DMS53 (cell line): ENCODE measurements around the gene MBLAC1.

Experiments
- DNase-seq: peaks from one replicate; lab custom pipeline; 2025; lab: John Stamatoyannopoulos, UW

MBLAC1 gene

DNA sequence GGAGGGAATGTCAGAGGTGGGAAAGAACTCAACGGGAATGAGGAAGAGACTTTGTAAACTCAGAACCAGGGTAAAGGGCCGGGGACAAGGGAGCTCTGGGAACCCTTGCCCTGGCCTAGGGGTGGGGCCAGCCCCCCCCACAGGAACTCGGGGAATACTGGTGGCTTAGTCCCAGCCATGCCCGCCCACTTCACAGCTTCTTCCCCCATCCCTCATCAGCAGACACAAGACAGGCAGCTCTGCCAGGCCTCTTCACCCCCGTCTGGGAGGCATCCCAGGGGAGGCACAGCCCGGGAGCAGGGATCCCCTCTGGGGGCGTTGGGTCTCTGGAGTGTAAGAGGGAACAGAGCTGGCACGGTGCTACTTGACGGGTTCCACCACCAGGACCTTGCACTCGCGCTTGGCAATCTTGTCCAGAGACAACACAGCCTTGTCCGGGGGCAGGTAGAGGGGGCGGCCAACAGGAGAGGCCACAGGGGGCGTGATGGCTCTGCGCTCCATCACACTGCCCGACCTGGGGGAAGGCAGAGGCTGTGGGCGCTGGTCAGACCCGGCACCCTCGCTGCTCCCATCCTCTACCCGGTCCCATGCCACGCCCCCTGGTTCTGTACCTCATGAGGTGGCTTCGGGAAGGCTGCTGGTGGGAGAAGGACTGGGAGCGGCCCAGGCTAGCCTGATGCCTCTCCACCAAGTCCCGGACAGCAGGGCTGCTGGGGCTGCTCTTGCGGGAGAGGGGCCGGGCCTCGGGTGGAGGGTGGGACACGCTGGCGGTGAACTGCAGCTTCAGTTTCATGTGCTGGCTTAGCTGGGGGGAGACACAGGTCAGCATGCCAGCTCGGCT lies 28.1 kb downstream of the MBLAC1 start:
- no peak for DNase-seq

DNA sequence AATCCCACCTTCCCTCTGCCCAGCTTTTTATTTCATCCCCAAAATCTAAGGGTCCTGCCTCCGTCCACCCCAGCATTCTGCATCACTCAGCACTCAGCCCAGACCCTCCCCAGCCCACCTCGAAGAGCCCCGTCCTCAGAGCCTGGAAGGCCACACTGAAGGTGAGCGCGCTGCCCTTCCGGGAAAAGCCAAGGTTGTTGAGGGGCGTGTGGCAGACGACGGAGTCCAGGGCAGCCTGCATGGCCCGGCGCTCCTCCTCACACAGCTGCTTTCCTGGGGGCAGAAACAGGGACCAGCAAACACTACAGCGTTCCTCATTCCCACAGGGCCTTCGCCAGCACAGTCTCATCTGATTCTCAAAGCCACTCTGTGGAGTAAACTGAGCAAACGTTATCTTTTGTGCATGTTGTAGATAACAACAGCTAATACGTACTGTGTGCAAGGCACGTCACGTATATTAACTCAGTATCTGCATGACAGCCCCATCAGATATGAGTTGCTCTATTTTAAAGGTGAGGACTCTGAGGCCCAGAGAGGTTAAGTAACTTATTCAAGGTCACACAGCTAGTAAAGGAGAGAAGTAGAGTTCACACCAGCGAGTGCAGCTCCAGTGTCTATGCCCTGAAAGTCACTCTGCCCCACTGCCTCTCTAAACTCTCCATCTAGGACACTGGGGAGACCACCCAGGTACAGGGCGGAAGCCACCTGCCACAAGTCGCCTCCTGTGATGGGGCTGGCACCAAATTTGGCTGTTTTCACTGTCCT lies 29.0 kb downstream of the MBLAC1 start:
- no peak for DNase-seq

DNA sequence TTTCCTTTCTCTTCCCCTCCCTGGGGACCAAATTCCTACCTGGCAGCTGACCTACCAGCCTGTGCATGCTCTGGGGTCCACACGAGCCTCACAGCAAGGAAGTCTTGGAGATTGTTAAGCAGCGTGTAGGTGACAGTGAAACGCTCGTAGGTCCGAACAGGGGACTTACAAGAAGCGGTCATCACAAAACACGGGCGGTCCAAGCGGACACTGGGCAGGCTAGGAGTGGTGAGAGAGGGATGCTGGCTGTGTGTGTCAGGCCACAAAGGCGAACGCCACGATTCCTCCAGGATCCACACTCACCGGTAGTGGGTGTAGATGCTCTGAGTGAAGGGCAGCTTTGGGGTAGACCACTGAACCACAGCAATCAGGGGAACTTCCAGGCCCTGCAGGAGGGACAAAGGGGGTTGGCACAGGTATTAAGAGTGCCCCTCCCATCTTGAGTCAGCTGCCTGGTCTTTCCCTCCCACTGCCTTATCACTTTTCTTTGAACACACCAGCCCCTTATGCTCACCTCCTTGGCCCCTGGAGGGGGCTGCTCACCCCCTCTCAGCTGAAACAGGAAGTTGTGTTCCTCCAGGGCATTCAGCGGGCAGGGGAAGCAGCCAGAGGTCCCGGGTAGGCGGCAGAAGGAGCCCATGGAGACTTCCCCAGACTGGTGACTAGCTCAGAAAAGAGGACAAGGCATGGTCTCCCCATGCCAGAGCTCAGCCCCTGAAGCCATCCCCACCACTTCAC lies 29.7 kb downstream of the MBLAC1 start:
- no peak for DNase-seq

DNA sequence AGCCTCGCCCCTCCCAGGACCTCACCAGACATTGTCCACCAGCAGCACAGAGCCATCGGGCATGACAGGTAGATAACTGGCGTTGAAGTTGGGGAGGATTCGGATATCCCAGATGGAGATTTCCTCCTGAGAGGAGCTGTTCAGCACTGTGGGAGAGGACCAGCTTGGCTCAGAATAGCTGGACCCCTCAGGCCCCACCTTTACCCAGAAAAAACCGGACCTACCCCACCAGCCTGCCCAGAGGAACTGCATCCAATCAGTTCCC lies 30.2 kb downstream of the MBLAC1 start:
- DNase-seq, result no peak

DNA sequence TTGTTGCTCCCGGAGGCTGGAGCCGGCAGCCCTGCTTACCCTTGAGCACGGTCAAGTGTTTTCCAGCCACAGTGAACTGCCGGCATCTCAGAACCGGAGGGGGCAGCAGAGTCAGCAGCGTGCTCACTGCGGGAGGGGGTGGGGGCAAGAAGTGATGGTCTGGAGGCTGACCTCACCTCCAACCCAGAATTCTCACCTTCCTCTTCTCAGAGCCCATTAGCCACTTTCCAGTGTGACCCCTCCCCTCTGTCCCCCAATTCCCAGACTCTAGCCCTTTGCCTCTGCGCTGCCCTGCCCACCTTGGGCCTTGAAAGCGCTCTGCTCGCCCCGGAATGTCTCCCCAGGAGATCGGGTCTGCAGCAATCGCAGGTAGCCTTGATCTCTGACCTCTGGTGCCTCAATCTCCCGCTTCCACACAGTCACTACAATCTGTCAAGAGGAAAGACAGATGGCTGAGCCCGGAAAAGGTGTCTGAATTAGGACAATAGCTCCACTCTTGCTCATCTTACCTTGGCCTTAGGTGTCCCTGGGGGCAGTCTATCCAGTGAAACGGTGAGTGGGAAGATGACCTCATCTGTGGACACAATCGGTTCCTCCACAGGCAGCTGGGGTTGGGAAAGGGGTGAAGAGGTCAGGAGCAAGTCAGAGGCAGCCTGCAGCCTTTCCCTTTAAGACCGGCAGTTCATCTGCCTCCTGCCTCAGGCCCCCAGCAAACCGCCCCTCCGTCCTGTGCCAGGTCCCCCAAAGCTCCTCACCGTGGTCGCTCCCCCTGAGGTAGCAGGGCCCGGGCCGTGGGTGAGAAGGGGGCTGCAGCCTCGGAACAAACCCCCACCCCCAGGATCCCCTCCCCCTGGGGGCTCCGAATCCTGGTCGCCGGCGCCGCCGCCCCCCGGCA lies 30.8 kb downstream of the MBLAC1 start:
- DNase-seq, result peak; percentile 96

DNA sequence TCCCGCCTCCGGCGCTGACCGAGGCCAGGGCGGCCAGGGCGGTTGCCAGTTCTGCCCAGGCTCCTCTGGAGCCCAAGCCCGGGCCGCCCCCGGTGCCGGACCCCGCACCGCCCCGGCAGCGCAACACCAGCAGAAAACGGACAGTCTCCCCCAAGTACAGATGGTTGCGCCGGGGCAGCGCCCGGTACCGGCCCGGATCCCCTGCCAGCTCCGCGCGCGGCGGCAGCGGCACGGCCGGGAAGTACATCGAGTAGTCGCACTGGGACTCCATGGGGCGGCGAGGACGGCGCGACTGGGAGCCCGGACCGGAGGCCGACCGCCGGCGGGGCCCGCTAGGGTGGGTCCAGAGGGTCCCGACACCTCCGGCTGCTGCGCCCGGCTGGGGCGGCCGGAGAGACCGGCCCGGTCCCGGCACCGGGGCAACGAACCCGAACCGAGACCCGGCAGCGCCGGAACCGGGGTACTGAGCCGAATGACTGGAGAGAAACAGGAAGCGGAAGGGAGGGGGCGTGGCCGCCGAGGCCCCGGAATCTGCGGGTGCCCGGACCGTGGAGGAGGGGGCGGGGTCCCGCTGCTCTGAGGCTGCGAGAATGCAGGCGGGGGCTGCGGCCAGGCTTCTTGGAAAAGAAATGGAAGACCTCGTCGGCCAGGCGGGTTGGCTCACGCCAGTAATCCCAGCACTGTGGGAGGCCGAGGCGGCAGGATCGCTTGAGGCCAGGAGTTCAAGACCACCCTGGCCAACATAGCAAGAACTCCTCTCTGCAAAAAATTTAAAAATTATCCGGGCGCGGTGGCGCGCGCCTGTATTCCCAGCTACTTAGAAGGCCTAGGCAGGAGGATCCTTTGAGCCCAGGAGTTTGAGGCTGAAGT lies 31.7 kb downstream of the MBLAC1 start, which contains the start of gene TRAPPC14:
Gene TRAPPC14, minus strand, starts transcription at position 495 of the 870 bp plus-strand sequence. Its CDS starts 224 bp downstream, at position 271.
- DNase-seq, result peak; percentile 95

DNA sequence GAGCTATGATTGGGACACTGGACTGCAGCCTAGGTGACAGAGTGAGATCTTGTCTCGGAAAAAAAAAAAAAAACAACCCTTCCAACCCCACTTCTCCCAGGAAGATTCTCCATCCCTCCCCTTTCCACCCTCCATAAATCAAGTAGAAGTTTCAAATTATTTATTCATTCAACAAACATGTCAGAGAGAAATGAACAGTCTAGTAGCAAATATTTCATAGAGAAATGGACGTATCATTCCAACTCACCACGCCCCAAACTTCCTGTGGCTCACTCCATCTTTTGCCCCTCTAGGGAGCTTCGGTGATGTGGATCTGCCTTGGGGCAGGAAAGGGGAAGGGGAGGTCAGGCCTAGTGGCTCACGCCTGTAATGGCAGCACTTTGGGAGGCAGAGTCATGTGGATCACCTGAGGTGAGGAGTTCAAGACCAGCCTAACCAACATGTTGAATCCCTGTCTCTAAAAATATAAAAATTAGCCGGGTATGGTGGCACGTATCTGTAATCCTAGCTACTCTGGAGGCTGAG lies 32.4 kb downstream of the MBLAC1 start:
- DNase-seq, result no peak

DNA sequence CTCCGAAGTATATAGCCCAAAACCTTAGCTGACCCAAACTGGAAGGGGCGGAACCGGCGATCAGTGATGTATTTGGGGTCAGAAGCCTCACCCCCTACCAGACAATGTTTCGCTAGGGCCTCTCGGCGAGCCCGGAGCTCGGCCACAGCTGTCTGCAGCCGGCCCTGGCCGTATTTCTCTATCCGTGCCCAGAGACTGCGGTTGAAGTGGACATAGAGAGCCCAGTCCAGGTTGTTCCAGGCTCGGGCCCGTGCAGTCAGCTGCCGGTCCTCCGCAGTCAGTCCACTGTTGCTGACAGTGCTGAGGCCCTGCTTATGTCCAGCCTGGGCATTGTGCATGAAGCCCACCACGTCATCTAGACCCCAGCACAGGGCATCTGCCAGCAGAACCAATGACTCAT lies 33.3 kb downstream of the MBLAC1 start:
- no peak for DNase-seq

DNA sequence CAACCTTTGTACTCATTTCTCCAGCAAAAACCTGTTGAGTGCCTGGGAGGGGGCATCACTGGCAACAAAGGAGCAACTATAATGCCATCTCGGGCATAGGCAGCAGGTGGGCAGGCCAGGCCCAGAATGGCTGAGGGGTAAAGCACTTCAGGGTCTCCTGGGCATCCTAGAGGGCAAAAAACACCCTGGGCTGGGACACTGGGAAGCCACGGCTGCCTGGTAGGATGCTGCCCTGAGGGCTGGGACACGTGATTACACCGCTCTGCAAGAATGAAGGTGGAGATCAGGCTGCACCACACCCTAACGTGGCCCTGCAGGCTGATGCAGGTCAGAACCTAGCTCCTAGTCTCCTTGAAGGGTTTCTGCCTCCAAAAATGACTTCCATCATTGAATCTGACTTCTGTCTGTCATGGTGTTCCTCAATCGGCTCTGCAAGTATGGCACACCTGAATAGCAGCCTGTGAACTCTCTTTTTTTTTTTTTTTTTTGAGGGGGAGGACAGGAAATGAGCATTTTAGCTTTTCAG lies 36.3 kb downstream of the MBLAC1 start:
- DNase-seq, result peak; percentile 45

DNA sequence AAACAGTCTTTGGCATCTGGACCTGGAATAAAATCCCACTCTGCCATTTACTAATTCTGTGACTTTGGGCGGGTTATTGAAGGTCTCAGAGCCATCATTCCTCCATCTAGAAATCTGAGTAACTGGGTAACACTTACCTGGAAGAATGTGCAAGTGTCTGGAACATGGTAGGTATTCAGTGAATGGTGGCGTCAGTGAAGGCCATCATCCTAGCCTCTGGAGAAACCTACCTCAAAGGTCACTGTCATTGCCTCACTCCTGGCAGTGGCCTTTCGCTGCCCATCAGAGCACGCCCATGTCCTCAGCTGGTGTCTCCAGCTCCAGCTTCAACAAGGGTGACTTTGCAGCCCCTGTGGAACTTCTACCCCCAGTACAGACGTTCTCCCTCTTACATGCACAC lies 37.1 kb downstream of the MBLAC1 start:
- DNase-seq, result no peak

DNA sequence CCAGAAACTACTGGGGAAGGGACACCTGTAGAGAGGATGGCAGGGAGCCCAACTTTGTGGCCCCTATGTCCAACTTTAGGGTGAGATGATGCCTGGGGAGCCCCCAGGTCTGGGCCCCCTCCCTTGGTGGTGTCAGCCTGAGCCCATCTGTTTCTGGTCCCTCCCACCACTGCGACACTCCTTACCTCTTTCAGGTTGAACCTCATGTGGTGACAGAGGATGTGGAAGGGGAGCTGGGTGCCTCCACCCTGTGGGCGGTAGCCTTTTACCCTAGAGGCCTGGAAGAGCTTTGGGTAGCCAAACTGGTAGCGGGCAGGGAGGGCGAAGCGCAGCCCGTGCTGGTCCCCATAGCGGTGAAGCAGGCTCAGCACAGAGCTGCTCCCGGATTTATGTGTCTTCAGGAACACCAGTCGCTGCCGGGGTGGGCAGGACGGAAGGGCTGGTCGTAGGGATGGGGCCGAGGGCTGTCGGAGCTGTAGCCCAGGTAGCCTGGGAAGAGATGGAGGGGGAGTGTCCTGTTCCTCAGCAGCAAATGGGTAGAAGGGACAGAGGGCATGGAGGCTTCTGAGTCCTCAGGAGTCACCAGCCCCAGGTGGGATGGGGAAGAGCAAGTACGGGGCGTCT lies 39.7 kb downstream of the MBLAC1 start:
- no peak for DNase-seq

DNA sequence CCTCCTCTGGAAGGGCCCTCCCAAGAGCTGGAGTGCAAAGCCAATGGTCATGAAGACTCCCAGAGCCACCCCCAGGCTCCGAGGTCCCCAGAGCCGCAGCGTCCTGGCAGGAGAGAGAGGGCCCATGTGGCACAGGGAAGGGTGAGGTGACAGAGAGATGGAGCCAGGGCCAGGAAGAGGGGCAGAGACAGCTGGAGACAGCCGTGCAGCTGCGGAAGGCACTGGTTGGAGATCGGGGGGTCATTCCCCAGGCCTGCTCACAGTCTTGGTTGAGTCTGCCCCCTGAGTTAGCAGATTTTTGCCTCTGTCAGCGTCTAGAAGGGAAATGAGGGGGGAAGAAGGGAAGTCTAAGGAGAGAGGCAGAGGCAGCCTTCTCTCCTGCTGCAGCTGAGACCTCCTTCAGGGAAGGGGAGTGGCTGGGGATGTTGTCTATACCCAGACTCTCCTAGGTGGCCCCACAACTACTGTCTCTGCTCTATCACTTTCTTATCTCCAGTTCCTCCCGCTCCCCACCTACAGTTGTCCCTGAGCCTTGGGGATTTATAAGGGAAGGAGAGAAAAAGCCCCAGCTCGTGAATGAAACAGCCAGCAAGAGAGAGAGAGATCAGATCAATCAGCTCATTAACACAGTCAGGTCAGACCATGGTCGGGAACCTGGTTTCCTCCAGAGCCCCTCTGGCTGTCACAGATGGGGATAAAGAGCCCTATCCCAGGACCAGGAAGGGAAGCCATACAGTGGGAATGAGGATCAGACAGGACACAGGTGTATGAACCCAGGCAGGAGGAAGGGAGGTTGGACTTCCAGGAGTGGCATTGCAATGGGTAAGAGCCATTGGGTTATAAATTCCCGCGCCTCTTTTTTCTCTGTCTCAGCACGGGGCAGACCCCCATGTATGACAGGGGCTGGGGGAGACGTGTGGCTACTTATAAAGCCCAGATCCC lies 40.5 kb downstream of the MBLAC1 start:
- DNase-seq, result peak; percentile 53

DNA sequence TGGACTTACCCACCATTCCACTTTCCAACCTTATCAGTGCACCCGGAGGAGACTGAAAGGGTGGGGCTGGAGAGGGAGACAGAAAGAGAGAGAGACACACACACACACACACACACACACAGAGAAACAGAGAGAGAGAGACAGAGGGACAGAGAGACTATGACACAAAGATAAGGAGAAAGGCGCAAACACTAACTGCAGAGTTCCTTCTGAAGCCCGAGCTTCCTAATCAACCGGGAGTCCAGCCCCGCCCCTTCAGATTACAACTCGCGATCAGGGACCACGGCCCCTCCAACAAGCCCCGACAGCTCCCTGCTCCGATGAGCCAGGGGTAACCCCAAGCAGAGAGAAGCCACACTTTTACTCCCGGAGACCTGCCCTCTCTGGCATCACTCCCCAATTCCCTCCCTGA lies 41.2 kb downstream of the MBLAC1 start:
- DNase-seq, result peak; percentile 53

DNA sequence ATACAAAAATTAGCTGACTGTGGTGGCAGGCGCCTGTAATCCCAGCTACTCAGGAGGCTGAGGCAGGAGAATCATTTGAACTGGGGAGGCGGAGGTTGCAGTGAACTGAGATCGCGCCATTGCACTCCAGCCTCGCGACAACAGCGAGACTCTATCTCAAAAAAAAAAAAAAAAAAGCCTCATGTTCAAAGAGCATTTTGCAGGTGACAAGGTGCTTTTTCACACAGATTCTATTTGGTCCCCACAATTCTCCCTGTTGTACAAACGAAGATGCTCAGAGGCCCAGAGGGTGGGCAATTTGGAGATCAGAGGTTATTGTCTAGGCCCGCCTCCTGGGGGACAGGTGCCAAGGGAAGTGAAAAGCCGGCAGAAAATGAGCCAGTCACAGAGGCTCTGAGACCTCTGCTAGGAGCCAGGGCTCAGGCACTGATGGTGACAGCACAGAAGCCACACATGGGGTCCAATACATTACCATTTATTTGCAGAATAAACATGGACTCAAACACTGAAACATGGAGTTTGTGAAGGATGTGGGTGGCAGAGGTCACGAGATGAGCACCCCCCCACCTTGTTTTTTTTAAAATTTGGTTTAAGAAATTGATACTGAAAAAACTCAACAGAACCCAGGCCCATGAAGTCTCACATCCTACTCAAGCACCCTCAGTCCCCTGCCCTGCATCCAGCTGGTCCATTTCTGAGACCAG lies 42.5 kb downstream of the MBLAC1 start:
- DNase-seq, result peak; percentile 48

DNA sequence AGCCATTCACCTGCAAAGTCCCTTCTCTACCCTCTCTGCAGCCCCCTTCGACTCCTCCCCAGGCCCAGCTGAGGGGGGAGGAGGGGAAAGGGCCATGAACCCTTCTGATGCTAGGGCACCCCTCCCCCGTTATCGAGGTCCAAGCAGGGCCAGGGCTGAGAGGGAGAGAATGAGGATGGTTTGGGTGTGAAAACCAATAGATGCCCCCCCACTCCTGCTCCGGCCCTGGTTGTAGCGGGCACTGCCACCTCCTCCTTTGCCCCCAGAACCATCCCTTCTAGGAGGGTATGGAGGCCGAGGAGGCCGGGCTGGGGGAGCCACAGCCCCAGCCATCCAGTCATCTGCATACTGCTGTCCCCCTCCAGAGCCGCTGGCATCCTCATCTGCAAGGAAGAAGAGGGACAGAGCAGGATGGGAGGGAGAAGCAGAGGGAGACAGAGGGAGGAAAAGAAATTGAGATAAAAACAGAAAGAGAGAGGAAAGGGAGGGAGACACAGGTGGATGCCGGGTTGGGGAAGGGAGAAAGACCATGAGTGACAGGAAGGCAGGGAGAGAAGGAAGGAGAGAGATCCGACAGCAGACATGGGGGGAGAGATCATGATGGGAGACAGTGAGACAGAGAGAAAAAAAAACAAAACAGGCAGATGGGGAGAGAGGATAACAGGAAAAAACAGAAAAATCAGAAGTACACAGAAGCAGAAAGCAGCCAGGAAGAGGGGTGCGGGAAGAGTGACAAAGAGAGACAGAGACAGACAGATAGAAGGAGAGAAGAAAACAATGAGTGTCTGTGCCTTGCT lies 43.5 kb downstream of the MBLAC1 start:
- no peak for DNase-seq

DNA sequence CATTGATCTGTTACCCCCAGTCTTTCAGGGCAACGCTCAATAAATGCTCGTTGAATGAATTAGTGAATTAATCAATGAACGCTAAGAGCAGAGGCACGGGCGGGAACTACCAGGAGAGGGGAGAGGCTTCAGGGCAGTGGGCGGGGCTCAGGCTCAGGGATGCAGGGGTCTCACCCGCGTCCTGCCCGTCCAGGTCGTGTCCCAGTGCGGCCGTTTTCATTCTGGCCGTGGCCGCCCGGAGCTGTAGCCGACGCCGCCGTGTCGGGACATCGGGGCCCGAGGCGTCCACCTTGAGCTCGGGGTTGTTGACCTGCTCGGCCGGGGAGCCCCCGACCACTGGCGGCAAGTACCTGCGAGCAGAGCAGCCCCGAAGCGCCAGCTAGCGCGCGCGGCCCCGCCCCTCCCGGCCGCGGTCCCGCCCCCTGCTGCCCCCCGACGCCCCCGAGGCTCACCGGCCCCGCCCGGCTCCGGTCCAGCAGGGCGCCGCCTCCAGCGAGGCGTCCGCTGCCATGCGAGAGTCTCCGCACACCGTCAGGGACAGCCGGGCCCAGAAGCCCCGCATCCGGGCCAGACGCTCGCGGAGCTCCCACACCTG lies 44.4 kb downstream of the MBLAC1 start:
- DNase-seq, result peak; percentile 74

DNA sequence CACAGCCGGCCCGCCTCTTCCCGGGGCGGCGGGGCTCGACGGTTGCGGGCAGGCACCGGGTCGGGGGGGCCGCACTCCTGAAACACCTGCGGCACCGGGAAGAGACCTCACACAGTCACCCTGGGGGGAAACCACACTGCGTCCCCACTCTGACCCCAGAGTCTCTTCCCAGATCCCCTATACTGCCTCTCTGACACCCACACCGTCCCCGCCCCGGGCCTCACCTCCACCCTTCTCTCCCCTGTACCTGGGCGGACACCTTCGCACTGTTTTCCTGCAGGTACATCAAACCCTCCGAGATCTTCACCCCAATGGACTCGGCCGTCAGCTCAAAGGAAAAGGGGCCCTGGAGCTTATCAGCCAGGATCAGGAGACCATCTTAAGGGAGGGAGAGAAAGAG lies 45.1 kb downstream of the MBLAC1 start:
- DNase-seq, result peak; percentile 59
